Chondrocyte (in vitro differentiated cells): ENCODE results near the gene SORCS1. TPM values are rescaled to one million over a fixed set of nuclear protein-coding genes. Genes with fewer than 3 reads are reported as not detected.

Source experiments
- DNase-seq: peaks from one replicate; pipeline ENCODE4 v3.0.0; 2021; ENCODE audit warnings: mixed read lengths, low spot score
- H3K27ac Mint-ChIP-seq: one replicate; pipeline ENCODE4 v1.8.0; 2021; ENCODE audit warnings: mild to moderate bottlenecking, moderate library complexity, mixed read lengths; ENCODE audit not compliant: unreplicated experiment
- H3K27me3 Mint-ChIP-seq: 2 replicates; pipeline ENCODE4 v1.8.0; 2021; ENCODE audit warnings: low read depth, mixed read lengths
- H3K36me3 Mint-ChIP-seq: 2 replicates; pipeline ENCODE4 v1.8.0; 2021; ENCODE audit warnings: low read depth, mixed read lengths
- H3K4me1 Mint-ChIP-seq: 2 replicates; pipeline ENCODE4 v1.8.0; 2021; ENCODE audit warnings: low read depth, mild to moderate bottlenecking, mixed read lengths
- H3K4me3 Mint-ChIP-seq: one replicate; pipeline ENCODE4 v1.8.0; 2021; ENCODE audit warnings: mild to moderate bottlenecking, moderate library complexity, mixed read lengths; ENCODE audit not compliant: unreplicated experiment
- H3K9me3 Mint-ChIP-seq: 2 replicates; pipeline ENCODE4 v1.8.0; 2021; ENCODE audit warnings: low read depth, mixed read lengths
- CTCF ChIP-seq: fragments of 200-600 bp; sonication (generic); IDR thresholded peaks from 2 replicates; pipeline ENCODE4 v1.5.0; 2021; ENCODE audit warnings: antibody characterized with exemption, mild to moderate bottlenecking, moderate library complexity
- total RNA-seq: library from RNA; stranded (reverse); gene quantifications from 3 replicates; pipeline ENCODE4 v1.2.1, GENCODE V29; 2021

SORCS1 gene
- total RNA-seq, 1 donor from 2014 or later = not detected

- Mint-ChIP-seq H3K36me3 (no peaks in the 10 kb centered on the region), H3K9me3 (peaks cover 6% of the 10 kb centered on the region), H3K4me1 (no peaks in the 10 kb centered on the region), H3K27ac (no peak overlapping the region), H3K27me3 (no peaks in the 10 kb centered on the region), H3K4me3 (no peak overlapping the region)
- TF ChIP-seq CTCF = no peak
- no peak for DNase-seq
These were observed 261.3 kb downstream of the SORCS1 start for GRCh38 chr10:106903180-106903579.

GRCh38 chr10:106900016-106900652 is 264.4 kb downstream of the SORCS1 start:
- H3K4me3 Mint-ChIP-seq = no peak overlapping the region
- no peaks in the 10 kb centered on the region for H3K36me3 Mint-ChIP-seq
- no peak for TF ChIP-seq CTCF

GRCh38 chr10:106898446-106898845 is 266.1 kb downstream of the SORCS1 start:
- peaks cover 8% of the 10 kb centered on the region for H3K9me3 Mint-ChIP-seq
- H3K4me3 Mint-ChIP-seq = no peak overlapping the region

More at GRCh38 chr10:106900016-106900652, 264.4 kb downstream of the SORCS1 start:
- Mint-ChIP-seq H3K9me3 (peaks cover 4% of the 10 kb centered on the region), H3K27ac (no peak overlapping the region), H3K27me3 (no peaks in the 10 kb centered on the region), H3K4me1 (no peaks in the 10 kb centered on the region)
- no peak for DNase-seq

GRCh38 chr10:106897719-106898118 is 266.8 kb downstream of the SORCS1 start:
- Mint-ChIP-seq H3K27me3 (no peaks in the 10 kb centered on the region), H3K27ac (no peak overlapping the region), H3K4me1 (no peaks in the 10 kb centered on the region), H3K36me3 (no peaks in the 10 kb centered on the region), H3K9me3 (peaks cover 8% of the 10 kb centered on the region), H3K4me3 (no peak overlapping the region)
- no peak for TF ChIP-seq CTCF
- DNase-seq = no peak

More at GRCh38 chr10:106898446-106898845, 266.1 kb downstream of the SORCS1 start:
- no peak overlapping the region for H3K27ac Mint-ChIP-seq
- no peaks in the 10 kb centered on the region for H3K36me3 Mint-ChIP-seq
- no peak for DNase-seq
- no peaks in the 10 kb centered on the region for H3K27me3 Mint-ChIP-seq
- H3K4me1 Mint-ChIP-seq = no peaks in the 10 kb centered on the region
- no peak for TF ChIP-seq CTCF

- DNase-seq = no peak
- Mint-ChIP-seq H3K4me3 (no peak overlapping the region), H3K27ac (no peak overlapping the region), H3K4me1 (no peaks in the 10 kb centered on the region), H3K9me3 (peaks cover 11% of the 10 kb centered on the region), H3K27me3 (no peaks in the 10 kb centered on the region), H3K36me3 (no peaks in the 10 kb centered on the region)
- TF ChIP-seq CTCF = no peak
These were observed 269.8 kb downstream of the SORCS1 start for GRCh38 chr10:106894692-106895091.
